Astrocyte of the cerebellum (primary cell): ENCODE data around the gene PRSS16.

Experiments
- DNase-seq: peaks from one replicate; pipeline ENCODE4 v3.0.0-alpha.2; 2011; ENCODE audit warnings: low read depth
- H3K4me3 ChIP-seq: 2 replicates; pipeline ENCODE4 v1.5.1; 2011; ENCODE audit warnings: mild to moderate bottlenecking, low read depth, low read length, moderate library complexity
- CTCF ChIP-seq: IDR thresholded peaks from 2 replicates; pipeline ENCODE4 v1.5.1; 2012; ENCODE audit warnings: low read length, low read depth, moderate library complexity, mild to moderate bottlenecking; ENCODE audit errors: missing control alignments
- in situ Hi-C: cut with HindIII; loops from 2 replicates; pipeline ENCODE4 v1.10.0; 2017; ENCODE audit warnings: low sequenced_read_pairs

Gene PRSS16

GRCh38 chr6:27234576-27234975, 12.9 kb upstream of the PRSS16 start:
- no peak overlapping the region for H3K4me3 ChIP-seq
- no peak for TF ChIP-seq CTCF
- DNase-seq = no peak
- in situ Hi-C loops = no loop called here

DNA sequence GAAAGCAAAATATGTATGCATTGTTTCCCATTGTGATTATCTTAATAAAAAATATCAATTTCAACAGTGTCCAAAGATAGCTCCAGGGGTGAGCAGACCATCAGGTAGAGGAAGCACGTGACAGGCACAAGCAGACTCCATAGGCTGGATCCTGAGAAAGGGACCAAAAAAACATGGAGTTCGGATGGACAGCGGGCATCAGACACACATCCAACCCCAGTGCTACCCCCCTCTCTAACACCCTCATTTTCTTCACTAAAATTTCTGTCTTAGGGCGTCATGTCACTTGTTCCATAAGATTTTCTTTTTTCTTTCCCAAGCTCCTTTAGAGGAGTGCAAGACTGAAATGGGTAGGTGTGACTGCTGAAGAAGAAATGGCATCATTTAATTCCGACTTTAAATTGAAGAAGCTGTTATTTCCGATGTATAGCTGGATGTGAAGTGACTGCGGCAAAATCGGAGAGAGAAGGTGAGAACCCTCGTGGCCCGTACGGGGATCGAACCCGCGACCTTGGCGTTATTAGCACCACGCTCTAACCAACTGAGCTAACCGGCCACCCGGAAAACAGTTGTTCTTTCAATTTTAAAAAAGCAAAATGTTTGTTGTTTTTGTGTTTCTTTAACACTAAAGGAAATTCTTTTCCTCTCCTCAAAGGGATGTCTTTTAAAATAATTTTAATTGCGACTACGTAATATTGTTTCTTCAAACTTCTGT, 10.3 kb upstream of the PRSS16 start:
- H3K4me3 ChIP-seq = peak overlapping the region; percentile 30
- no peak for TF ChIP-seq CTCF
- no peak for DNase-seq
- in situ Hi-C loops = no loop called here

DNA sequence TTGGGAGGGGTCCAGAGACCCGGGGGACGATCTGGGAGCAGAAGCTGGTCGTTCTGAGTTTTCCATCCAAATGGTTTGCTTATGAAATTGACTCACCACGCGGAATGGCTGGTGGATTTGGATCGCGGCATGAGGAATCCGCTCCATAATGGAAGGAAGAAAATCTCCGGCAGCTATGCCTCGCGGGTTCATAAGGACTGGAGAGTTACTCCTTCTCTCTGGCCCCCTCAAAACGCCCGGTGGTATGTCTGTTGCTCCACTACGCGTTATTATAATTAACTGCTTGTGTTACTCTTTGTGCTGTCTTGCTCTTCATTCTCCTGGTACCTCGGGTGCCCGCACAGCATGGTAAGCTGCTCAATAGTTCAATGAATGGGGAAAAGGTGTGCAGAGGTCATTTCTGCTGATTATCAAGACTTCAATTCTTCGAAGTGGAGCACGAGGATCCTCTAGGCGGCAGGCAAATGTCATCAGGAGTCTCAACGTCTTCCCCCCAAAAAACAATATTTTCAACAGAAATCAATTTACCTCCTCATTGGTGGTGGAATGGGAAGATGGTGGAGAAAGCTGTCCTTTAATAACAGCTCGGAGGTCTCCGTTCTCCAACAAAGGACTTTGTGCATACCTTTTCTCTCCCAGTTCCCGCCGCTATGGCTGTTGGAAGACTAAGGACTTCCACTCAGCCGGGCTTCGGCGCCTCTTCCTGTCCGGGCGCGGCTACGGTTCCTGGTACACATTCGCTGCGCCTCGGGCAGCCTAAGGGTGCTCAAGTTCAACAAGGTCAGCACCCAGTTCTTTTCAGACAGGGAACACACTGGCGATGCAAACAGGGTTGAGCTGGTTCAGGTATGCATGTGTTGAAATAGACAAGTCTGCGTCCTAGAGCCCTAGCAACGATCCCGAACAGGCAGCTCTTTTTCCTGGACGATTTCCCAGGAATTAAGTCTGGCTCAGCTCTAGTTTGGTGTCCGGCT, 9.2 kb upstream of the PRSS16 start:
- TF ChIP-seq CTCF = no peak
- no peak for DNase-seq
- peak overlapping the region; percentile 30 for H3K4me3 ChIP-seq
- in situ Hi-C loops = no loop called here

DNA sequence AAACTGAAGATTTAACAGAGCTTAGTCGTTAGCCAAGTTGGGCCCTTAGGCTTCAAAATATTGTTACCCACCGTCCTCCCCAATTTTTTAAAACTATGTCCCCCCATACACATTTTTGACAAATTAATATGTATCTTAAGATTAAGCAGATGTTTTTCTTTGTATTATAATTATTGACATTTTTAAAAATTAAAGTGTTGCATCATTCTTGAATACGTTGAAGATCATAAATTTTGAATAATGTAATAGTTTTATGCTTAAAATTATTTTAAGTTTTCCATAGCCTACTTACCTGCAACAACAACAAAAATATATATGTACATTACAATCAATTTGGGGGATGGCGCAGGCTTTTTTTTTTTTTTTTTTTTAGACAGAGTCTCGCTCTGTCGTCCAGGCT, 8.2 kb upstream of the PRSS16 start:
- H3K4me3 ChIP-seq = no peak overlapping the region
- no peak for TF ChIP-seq CTCF
- in situ Hi-C loops = no loop called here
- no peak for DNase-seq

DNA sequence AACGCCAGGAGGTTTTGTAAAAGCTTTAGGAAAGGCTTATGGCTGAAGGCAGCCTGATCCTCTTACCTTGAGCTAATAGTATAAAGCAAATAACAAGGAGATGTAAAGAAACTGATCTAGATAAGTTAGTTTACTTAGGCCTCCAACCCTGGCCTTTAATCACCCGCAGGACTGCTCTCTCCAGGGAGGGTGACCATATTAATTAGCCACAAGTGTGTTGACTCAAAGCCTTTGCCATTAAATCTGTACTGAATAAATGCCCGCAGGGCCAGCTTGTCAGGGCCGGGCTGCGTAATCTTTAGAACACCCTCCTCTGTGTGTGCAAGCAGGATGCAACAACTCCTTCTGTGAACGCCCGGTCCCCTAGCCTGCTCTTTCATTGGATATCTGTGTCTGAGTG, 6.1 kb upstream of the PRSS16 start:
- no peak for DNase-seq
- in situ Hi-C loops = no loop called here
- H3K4me3 ChIP-seq = no peak overlapping the region
- TF ChIP-seq CTCF = no peak

DNA sequence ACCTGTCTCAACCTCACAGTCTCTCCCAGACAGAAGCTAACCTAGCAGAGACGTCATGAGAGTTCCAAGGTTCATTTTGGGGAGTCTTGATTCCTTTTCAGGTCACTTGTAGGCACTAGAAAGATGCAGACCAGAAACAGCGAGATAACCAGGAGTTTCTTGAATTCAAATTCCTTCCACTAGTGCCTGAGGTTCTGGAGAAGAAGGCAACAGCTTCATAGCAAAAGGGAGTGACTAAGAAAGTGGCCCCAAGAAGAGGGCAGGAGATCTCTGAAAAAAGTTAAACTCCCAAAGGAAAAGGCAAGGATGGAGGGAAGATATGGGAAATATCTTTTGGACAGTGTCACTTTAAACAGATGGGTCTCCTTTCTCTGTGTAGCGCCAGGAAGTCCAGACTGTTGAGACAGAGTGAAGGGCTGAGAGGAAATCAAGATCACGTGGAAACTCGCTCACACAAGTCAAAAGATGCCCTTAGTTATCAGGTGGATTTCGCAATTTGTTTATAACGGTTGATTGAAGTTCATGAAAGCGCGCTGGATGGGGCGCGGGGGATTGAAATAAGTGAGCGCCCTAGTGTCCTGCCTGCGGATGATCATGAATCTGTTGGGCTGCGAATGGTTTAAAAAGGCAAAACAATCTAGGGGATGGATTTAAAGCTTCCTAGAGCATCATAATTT, 4.8 kb upstream of the PRSS16 start:
- TF ChIP-seq CTCF = no peak
- no peak for DNase-seq
- H3K4me3 ChIP-seq = no peak overlapping the region
- in situ Hi-C loops = no loop called here
